Fibroblast of pulmonary artery (primary cell): ENCODE results near the gene ZNF292.
A peak's percentile ranks its signal among the peaks of the same experiment; 100 is the strongest.

ENCODE experiments used
- DNase-seq: peaks from one replicate; pipeline ENCODE4 v3.0.0-alpha.2; 2010; ENCODE audit warnings: low read depth
- H3K4me3 ChIP-seq: replicated peaks from 2 replicates; pipeline ENCODE4 v1.5.1; 2011; ENCODE audit warnings: low read depth, mild to moderate bottlenecking, control low read depth, low read length, moderate library complexity
- CTCF ChIP-seq: IDR thresholded peaks from 2 replicates; pipeline ENCODE4 v1.5.1; 2011; ENCODE audit warnings: mild to moderate bottlenecking, control low read depth, low read length, inconsistent platforms; ENCODE audit errors: missing control alignments

Gene ZNF292

DNA sequence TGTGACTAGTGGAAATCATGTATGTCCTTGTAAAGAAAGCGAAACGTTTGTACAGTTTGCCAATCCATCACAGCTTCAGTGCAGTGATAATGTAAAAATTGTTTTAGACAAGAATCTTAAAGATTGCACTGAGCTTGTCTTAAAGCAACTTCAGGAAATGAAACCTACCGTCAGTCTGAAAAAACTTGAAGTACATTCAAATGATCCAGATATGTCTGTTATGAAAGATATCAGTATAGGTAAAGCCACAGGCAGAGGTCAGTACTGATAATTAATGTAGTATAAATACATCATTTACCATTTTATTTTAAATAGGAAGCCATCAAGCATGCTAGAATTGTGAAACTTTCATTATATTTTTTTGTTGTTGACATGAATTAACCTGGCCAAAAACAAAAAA lies 106.2 kb downstream of the ZNF292 start:
- no peak for DNase-seq
- TF ChIP-seq CTCF: no peak
- no peak overlapping the region for H3K4me3 ChIP-seq

GRCh38 chr6:87264481-87264880 lies 109.1 kb downstream of the ZNF292 start:
- DNase-seq: no peak
- TF ChIP-seq CTCF: no peak
- H3K4me3 ChIP-seq: no peak overlapping the region

GRCh38 chr6:87274660-87275274 lies 119.4 kb downstream of the ZNF292 start:
- DNase-seq: peak; percentile 73
- no peak for TF ChIP-seq CTCF
- H3K4me3 ChIP-seq: no peak overlapping the region

GRCh38 chr6:87276624-87277023 lies 121.3 kb downstream of the ZNF292 start:
- no peak for TF ChIP-seq CTCF
- no peak for DNase-seq

GRCh38 chr6:87277123-87277522 lies 121.8 kb downstream of the ZNF292 start:
- H3K4me3 ChIP-seq: no peak overlapping the region
- peak; percentile 15 for TF ChIP-seq CTCF
- peak; percentile 27 for DNase-seq

More at GRCh38 chr6:87276624-87277023, 121.3 kb downstream of the ZNF292 start:
- no peak overlapping the region for H3K4me3 ChIP-seq

DNA sequence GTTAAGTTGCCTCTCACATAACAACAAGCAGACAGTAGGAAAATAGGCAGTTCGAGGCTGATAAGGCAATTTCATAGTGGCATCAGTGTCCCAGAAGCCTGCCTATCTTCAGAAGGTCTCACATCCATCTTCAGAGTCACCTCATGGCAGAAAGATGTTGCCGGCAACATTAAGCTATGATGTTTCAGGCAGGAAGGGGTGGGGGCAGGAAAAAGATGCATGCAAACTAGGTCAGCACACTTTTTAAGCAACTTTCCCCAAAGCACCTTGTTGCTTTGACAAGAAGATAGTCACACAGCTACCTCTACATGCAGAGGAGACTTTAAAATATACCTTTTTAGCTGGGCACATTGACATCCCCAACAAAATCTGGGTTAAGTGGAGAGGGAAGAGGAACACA lies 123.8 kb downstream of the ZNF292 start:
- DNase-seq: no peak
- no peak overlapping the region for H3K4me3 ChIP-seq
- no peak for TF ChIP-seq CTCF

- TF ChIP-seq CTCF: no peak
- no peak for DNase-seq
- H3K4me3 ChIP-seq: no peak overlapping the region
Observed at GRCh38 chr6:87281426-87281825, 126.1 kb downstream of the ZNF292 start.
